Measurements from ENCODE around the gene NEUROG1. TPM values are rescaled to one million over a fixed set of nuclear protein-coding genes. Genes with fewer than 3 reads are reported as not detected.

NEUROG1 gene
- total RNA-seq, result not detected

- Mint-ChIP-seq H3K4me3 (no peak within 1 kb of the TSS), H3K9me3 (no peaks in the 10 kb centered on the region), H3K36me3 (ENCODE audit: low read depth) (no peaks in the 10 kb centered on the region), H3K4me1 (peaks cover 6% of the 10 kb centered on the region), H3K27ac (no peak within 1 kb of the TSS), H3K27me3 (peaks cover 82% of the 10 kb centered on the region)
- CTCF ChIA-PET, result interaction anchor here (1.5 to 2.2 kb wide), 2 partner anchors 15 to 69 kb away, joined by 4 to 10 read pairs; no protein-coding TSS in a partner anchor
- DNase-seq, result no peak
- POLR2A ChIA-PET, result interaction anchor here (1.2 kb wide), 1 partner anchor 48 kb away, joined by 3 read pairs; no protein-coding TSS in a partner anchor
Measured at GRCh38 chr5:135535820-135536801, at the start of gene NEUROG1. Gene NEUROG1 (minus strand): TSS chr5:135535964. CDS start chr5:135535690, 274 bp downstream.

DNA sequence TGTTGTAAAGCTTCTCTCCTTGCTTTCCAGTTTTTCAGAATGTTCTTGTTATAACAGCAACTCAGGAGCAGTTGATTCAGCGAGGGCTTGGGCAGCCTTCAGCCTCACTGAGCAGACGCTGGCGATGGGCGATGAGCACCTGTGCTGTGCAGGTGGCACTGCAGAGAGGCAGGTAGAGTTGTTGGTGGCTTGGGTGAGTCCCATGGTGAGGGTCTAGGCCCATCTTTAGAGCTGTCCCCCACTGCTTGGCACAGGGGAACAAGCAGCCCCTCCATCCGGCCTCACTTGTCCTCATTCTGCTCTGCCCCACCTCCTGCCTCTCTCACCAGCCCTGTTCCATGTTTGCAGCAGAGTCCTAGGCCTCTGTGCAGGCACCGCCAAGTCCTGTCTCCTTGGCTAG, 49.2 kb upstream of the NEUROG1 start:
- Mint-ChIP-seq H3K27ac (no peak overlapping the region), H3K9me3 (no peaks in the 10 kb centered on the region), H3K4me3 (no peak overlapping the region), H3K4me1 (no peaks in the 10 kb centered on the region), H3K27me3 (peaks cover 12% of the 10 kb centered on the region), H3K36me3 (ENCODE audit: low read depth) (no peaks in the 10 kb centered on the region)
- no peak for DNase-seq
- CTCF ChIA-PET, result no interaction called here
- POLR2A ChIA-PET, result no interaction called here

DNA sequence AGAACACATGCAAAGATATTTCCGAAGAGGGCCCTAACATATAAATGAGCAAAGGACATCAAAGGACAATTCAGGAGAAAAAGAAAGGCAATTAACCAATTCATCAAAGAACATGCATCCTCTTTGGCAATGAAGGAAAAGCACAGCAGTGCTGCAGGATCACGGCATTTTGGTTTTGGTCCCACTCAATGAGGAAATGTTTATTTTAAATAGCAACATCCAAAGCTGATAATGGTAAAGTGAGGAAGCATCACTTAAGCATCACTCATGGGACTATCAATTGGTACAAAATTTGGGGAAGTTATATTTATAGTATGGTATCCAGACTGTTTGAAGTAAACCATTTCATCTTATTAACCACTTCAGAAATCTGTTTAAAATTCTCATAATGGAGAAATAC, 48.5 kb upstream of the NEUROG1 start:
- Mint-ChIP-seq H3K4me3 (no peak overlapping the region), H3K27ac (no peak overlapping the region)
- POLR2A ChIA-PET, result no interaction called here

DNA sequence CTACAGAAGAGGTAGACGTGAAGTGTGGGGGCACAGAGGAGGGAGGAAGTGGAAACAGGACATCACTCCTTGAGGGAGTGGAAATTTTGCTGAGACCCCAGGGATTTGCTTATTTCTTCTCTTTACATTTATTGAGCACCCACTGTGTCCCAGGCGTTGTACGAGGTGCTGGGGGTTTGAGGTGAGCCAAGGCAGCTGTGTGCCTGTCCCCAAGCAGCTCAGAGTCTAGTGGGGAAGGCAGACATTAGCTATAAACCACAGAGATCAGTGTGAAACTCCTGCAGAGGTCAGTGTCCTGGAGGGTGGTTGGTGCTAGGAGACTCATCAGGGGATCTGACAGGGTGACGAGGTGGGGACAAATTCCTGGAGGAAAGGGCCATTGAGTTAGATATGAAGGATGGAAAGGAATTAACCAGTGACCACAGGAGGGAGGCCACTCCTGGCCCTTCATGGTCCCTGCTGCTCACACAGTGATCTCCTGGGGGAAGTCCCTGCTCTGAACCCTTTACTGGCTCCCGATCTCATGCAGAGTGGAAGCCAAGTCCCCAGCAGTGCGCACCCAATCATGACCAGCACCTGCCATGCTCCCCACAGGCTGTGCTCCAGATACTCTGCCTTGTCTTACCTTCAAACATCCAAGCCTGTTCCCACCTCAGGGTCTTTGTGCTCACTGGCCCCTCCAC, 46.5 kb upstream of the NEUROG1 start:
- Mint-ChIP-seq H3K4me1 (peaks cover 2% of the 10 kb centered on the region), H3K27me3 (peaks cover 36% of the 10 kb centered on the region), H3K27ac (no peak overlapping the region), H3K4me3 (no peak overlapping the region), H3K36me3 (ENCODE audit: low read depth) (no peaks in the 10 kb centered on the region), H3K9me3 (no peaks in the 10 kb centered on the region)
- DNase-seq, result no peak
- ChIA-PET CTCF (interaction anchor here (5.8 kb wide), 1 partner anchor 16 kb away, joined by 28 read pairs; no protein-coding TSS in a partner anchor), POLR2A (no interaction called here)

More for the DNA sequence above, 48.5 kb upstream of the NEUROG1 start:
- CTCF ChIA-PET, result interaction anchor here (1.2 kb wide), 1 partner anchor 23 kb away, joined by 3 read pairs; no protein-coding TSS in a partner anchor
- DNase-seq, result no peak
- no peaks in the 10 kb centered on the region for H3K4me1 Mint-ChIP-seq
- H3K9me3 Mint-ChIP-seq, result no peaks in the 10 kb centered on the region
- H3K36me3 Mint-ChIP-seq (ENCODE audit: low read depth), result no peaks in the 10 kb centered on the region
- H3K27me3 Mint-ChIP-seq, result peaks cover 18% of the 10 kb centered on the region

GRCh38 chr5:135578685-135579341, 43.0 kb upstream of the NEUROG1 start, which contains the start of gene CXCL14:
Gene CXCL14 (minus strand): TSS chr5:135578991. CDS start chr5:135578778, 213 bp downstream.
- H3K4me1 Mint-ChIP-seq, result peaks cover 2% of the 10 kb centered on the region
- no peaks in the 10 kb centered on the region for H3K36me3 Mint-ChIP-seq (ENCODE audit: low read depth)
- H3K4me3 Mint-ChIP-seq, result no peak within 1 kb of the TSS
- DNase-seq, result no peak
- peaks cover 42% of the 10 kb centered on the region for H3K27me3 Mint-ChIP-seq
- H3K27ac Mint-ChIP-seq, result no peak within 1 kb of the TSS
- CTCF ChIA-PET, result interaction anchor here (5.8 kb wide), 1 partner anchor 13 kb away, joined by 28 read pairs; no protein-coding TSS in a partner anchor
- POLR2A ChIA-PET, result no interaction called here
- H3K9me3 Mint-ChIP-seq, result no peaks in the 10 kb centered on the region

DNA sequence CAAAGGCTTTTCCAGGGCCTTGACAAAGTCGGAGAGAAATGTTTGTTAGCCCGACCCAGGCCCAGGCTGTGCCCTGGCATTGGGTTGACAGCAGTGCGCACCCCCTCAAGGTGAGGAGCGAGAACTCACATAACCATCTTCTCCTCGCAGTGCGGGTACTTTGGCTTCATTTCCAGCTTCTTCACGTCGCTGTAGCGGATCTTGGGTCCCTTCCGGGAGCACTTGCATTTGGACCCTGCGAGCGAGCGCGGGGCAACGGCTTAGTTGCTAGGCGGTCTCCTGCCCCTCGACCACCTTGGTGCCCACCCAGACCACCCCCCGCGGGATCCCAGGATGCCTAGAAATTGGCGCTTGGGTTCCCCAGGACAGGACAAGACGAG, 42.5 kb upstream of the NEUROG1 start:
- H3K9me3 Mint-ChIP-seq, result no peaks in the 10 kb centered on the region
- no peak overlapping the region for H3K4me3 Mint-ChIP-seq
- no peak overlapping the region for H3K27ac Mint-ChIP-seq
- CTCF ChIA-PET, result interaction anchor here (5.8 kb wide), 1 partner anchor 12 kb away, joined by 28 read pairs; no protein-coding TSS in a partner anchor
- peaks cover 42% of the 10 kb centered on the region for H3K27me3 Mint-ChIP-seq
- peaks cover 2% of the 10 kb centered on the region for H3K4me1 Mint-ChIP-seq
- POLR2A ChIA-PET, result no interaction called here
- H3K36me3 Mint-ChIP-seq (ENCODE audit: low read depth), result no peaks in the 10 kb centered on the region
- DNase-seq, result no peak

- ChIA-PET CTCF (interaction anchor here (0.6 to 5.8 kb wide), 2 partner anchors 11 to 72 kb away, joined by 5 to 28 read pairs; no protein-coding TSS in a partner anchor), POLR2A (no interaction called here)
- H3K4me3 Mint-ChIP-seq, result no peak overlapping the region
- H3K9me3 Mint-ChIP-seq, result no peaks in the 10 kb centered on the region
- H3K4me1 Mint-ChIP-seq, result peaks cover 2% of the 10 kb centered on the region
- peaks cover 37% of the 10 kb centered on the region for H3K27me3 Mint-ChIP-seq
- DNase-seq, result no peak
- H3K36me3 Mint-ChIP-seq (ENCODE audit: low read depth), result no peaks in the 10 kb centered on the region
- H3K27ac Mint-ChIP-seq, result no peak overlapping the region
Measured at GRCh38 chr5:135577421-135577820, 41.7 kb upstream of the NEUROG1 start.

- no peaks in the 10 kb centered on the region for H3K9me3 Mint-ChIP-seq
- H3K36me3 Mint-ChIP-seq (ENCODE audit: low read depth), result no peaks in the 10 kb centered on the region
- peaks cover 2% of the 10 kb centered on the region for H3K4me1 Mint-ChIP-seq
- H3K27me3 Mint-ChIP-seq, result peaks cover 37% of the 10 kb centered on the region
- no peak overlapping the region for H3K27ac Mint-ChIP-seq
- POLR2A ChIA-PET, result no interaction called here
- no peak overlapping the region for H3K4me3 Mint-ChIP-seq
- CTCF ChIA-PET, result interaction anchor here (5.8 kb wide), 1 partner anchor 10 kb away, joined by 28 read pairs; no protein-coding TSS in a partner anchor
- no peak for DNase-seq
Measured at GRCh38 chr5:135576075-135576599, 40.4 kb upstream of the NEUROG1 start.

- CTCF ChIA-PET, result no interaction called here
- no peaks in the 10 kb centered on the region for H3K9me3 Mint-ChIP-seq
Measured at GRCh38 chr5:135574493-135574892, 38.7 kb upstream of the NEUROG1 start.

DNA sequence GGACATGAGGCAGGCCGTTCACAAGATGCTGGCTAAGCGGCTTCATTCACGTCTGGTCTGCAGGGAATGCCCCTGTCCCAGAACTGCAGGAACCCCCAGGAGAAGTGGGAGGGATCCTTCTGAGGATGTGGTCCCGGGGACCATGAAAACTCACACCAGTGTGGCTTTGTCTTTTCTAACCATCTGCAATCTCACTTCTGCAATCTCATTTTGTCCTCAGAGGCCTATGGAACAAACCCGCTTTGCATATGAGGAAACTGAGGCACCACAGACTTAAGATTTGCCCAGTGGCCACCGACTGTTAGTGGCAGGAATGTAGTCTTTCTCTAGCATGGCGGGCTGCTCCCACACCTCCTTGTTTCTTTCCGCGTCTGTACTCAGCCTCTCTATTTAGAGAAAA, 36.1 kb upstream of the NEUROG1 start:
- POLR2A ChIA-PET, result no interaction called here
- H3K27ac Mint-ChIP-seq, result no peak overlapping the region
- no peaks in the 10 kb centered on the region for H3K9me3 Mint-ChIP-seq
- H3K27me3 Mint-ChIP-seq, result peaks cover 7% of the 10 kb centered on the region
- CTCF ChIA-PET, result interaction anchor here (0.8 to 1.6 kb wide), 3 partner anchors 9 to 20 kb away, joined by 3 to 6 read pairs (median 3); no protein-coding TSS in a partner anchor
- no peak for DNase-seq
- no peaks in the 10 kb centered on the region for H3K36me3 Mint-ChIP-seq (ENCODE audit: low read depth)
- no peak overlapping the region for H3K4me3 Mint-ChIP-seq
- H3K4me1 Mint-ChIP-seq, result no peaks in the 10 kb centered on the region

More at GRCh38 chr5:135574493-135574892, 38.7 kb upstream of the NEUROG1 start:
- no peaks in the 10 kb centered on the region for H3K36me3 Mint-ChIP-seq (ENCODE audit: low read depth)
- peaks cover 2% of the 10 kb centered on the region for H3K4me1 Mint-ChIP-seq
- DNase-seq, result no peak
- no peak overlapping the region for H3K27ac Mint-ChIP-seq
- POLR2A ChIA-PET, result no interaction called here
- peaks cover 30% of the 10 kb centered on the region for H3K27me3 Mint-ChIP-seq
- H3K4me3 Mint-ChIP-seq, result no peak overlapping the region

GRCh38 chr5:135571066-135571609, 35.4 kb upstream of the NEUROG1 start:
- ChIA-PET CTCF (interaction anchor here (0.8 to 1.6 kb wide), 3 partner anchors 8 to 20 kb away, joined by 3 to 6 read pairs (median 3); no protein-coding TSS in a partner anchor), POLR2A (no interaction called here)

GRCh38 chr5:135570453-135570764, 34.6 kb upstream of the NEUROG1 start:
- ChIA-PET CTCF (interaction anchor here (1.0 to 6.8 kb wide), 5 partner anchors 10 to 107 kb away, joined by 3 to 149 read pairs (median 6); no protein-coding TSS in a partner anchor), POLR2A (no interaction called here)
- H3K4me1 Mint-ChIP-seq, result no peaks in the 10 kb centered on the region
- no peaks in the 10 kb centered on the region for H3K36me3 Mint-ChIP-seq (ENCODE audit: low read depth)
- H3K9me3 Mint-ChIP-seq, result no peaks in the 10 kb centered on the region
- no peak overlapping the region for H3K27ac Mint-ChIP-seq
- no peak overlapping the region for H3K4me3 Mint-ChIP-seq
- peaks cover under 1% of the 10 kb centered on the region for H3K27me3 Mint-ChIP-seq
- DNase-seq, result no peak

More at GRCh38 chr5:135571066-135571609, 35.4 kb upstream of the NEUROG1 start:
- DNase-seq, result no peak
- Mint-ChIP-seq H3K4me1 (no peaks in the 10 kb centered on the region), H3K27ac (no peak overlapping the region), H3K36me3 (ENCODE audit: low read depth) (no peaks in the 10 kb centered on the region), H3K27me3 (peaks cover 4% of the 10 kb centered on the region), H3K4me3 (no peak overlapping the region), H3K9me3 (no peaks in the 10 kb centered on the region)

All from activated CD4-positive, alpha-beta memory T cell treated with anti-CD3 and anti-CD28 coated beads, Interleukin-2, amount 10 ng/mL, durations not matched to agents 7 days and 5 days (primary cell).